Measurements from ENCODE around the gene KRTAP5-9.
A peak's percentile ranks its signal among the peaks of the same experiment; 100 is the strongest.
"Not testable (repeated sequence)": the region's sequence is repeated elsewhere in the genome, so short reads cannot be mapped to it uniquely, and the experiment has no call there.

Gene KRTAP5-9

GRCh38 chr11:71563406-71563805 is 15.2 kb downstream of the KRTAP5-9 start:
- DNase-seq: peak; percentile 3

DNA sequence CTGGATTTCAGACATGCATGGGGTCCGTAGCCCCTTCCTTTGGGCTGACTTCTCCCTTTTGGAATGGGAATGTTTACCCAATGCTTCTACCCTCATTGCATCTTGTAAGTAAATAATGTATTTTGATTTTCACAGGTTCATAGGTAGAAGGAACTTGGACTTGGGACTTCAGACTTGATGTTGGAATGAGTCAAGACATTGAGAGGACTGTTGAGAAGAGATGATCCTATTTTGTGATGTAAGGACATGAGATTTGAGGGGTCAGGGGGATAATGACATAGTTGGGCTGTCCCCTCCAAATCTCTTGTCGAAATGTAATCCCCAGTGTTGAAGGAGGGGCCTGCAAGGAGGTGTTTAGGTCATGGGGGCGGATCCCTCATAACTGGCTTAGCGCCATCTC is 16.2 kb downstream of the KRTAP5-9 start:
- DNase-seq: no peak

- DNase-seq: no peak
Observed at GRCh38 chr11:71565263-71565662, 17.0 kb downstream of the KRTAP5-9 start, which contains the start of gene KRTAP5-10. KRTAP5-10 (plus strand) TSS chr11:71565563; CDS start chr11:71565588, 25 bp downstream.

DNA sequence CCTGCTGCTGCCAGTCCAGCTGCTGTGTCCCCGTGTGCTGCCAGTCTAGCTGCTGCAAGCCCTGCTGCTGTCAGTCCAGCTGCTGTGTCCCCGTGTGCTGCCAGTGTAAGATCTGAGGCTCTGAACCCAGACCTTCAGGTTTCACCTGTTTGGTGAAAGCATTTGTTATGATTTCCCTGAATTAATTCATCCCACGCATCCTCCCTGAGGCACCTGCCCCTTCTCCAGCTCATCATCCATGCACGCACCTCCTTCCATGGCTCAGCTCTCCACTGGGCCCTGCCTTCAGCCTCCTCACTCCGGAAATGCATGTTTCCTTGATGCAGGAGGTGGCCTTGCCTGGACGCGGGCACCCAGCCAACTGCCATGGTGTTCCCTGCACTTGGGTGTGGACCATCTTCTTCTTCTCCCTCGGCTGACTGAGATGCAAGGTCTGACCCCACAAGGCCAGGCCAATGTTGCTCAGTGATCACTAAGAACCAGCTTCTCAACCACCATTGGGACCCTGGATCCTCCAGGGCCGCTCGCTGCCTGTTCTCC is 17.9 kb downstream of the KRTAP5-9 start:
- DNase-seq: no peak

- DNase-seq: not testable (repeated sequence)
Observed at GRCh38 chr11:71566626-71567599, 18.7 kb downstream of the KRTAP5-9 start.

DNA sequence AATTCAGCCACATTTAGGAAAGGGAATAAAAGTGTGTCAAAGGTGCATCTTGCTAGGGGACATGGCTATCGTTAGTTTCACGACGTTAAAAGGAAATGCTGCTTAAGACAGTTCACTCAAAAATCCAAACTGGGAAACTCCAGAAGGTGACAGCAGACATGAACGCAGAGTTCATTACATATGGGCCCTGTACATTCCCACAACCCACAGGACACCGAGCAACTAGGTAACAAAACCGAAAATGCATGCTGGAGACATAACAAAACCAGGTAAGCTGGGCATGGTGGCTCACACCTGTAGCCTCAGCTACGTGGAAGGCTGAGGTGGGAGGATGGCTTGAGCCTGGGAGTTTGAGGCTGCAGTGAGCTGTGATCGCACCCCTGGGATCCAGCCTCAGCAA is 19.4 kb downstream of the KRTAP5-9 start:
- DNase-seq: not testable (repeated sequence)

DNA sequence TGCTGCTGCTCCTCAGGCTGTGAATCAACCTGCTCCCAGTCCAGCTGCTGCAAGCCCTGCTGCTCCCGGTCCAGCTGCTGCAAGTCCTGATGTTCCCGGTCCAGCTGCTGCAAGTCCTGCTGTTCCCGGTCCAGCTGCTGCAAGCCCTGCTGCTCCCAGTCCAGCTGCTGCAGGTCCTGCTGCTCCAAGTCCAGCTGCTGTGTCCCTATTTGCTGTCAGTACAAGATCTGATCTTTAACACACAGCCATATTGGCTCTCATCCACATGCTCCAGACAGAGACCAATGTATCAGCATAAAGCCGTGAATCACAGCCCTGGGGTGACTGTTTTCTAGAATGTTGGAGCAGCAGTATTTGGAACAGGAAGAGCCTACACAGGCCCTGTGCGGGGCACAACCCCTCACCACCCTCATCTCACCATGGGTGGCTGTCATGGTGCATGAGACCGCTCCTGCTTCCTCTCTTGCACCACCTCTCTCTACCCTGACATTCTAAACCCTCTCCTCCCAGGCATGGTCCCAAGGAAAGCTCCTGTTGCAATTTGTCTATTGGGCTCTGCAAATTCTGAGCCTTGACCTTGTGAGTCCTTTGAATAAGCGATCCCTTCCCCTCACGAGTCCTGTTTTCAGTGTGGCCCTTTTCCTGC is 20.6 kb downstream of the KRTAP5-9 start:
- no peak for DNase-seq

DNA sequence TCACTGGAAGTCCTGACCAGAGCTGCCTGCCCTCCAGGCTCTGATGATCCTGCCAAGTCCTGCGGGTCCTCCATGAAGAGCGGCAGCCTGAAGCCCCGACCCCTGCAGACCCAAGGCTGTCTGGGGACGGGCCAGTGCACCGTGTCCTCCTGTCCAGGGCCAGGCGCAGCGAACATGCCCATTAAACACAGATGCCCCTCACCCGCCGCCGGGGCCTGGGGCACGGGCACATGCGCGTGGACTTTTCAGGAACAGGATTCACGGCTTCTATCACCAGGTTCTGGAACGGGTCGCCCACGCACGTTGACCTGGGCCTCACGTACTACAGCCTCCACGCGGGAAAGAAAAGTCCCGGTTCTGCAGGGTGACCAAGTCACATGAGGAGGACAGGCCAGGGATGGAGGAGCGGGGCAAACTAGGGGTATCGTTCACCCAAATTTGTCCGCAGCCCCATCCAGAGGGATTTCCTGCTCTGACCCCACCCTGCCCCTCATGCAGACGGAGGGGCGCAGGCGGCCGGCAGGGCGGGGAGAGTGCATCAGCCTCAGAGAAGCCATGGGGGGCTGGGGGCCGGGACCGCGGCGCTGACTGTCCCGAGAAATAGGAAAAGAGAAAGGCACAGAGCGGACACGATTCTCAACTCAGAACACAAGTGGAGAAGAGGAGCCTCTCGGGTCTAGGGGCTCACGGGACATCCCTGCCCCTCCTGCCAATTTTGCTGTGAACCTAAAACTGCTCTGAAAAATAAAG is 23.1 kb downstream of the KRTAP5-9 start:
- DNase-seq: not testable (repeated sequence)

DNA sequence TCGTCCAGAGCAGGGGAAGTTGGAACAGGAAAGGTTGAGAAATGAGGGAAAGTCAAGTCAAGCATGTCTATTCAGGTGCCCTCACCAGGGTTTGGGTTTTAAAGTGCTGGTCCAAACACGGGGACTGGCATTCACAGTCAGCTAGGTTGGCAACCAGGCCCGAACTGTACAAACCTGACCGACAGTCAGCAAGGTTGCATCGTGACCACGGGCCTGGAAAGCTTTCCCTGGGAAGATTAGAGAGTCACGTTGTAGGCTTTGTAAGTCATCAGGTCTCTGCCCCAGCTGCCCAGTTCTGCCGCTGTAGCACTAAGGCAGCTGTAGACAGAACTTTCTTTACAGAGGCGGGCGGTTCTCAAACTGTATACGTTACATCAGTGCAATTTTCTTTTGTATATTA is 24.6 kb downstream of the KRTAP5-9 start:
- no peak for DNase-seq

- no peak for DNase-seq
Observed at GRCh38 chr11:71574418-71574817, 26.2 kb downstream of the KRTAP5-9 start.

- DNase-seq: no peak
Observed at GRCh38 chr11:71575723-71576424, 27.7 kb downstream of the KRTAP5-9 start.

GRCh38 chr11:71576688-71577465 is 28.7 kb downstream of the KRTAP5-9 start:
- not testable (repeated sequence) for DNase-seq

DNA sequence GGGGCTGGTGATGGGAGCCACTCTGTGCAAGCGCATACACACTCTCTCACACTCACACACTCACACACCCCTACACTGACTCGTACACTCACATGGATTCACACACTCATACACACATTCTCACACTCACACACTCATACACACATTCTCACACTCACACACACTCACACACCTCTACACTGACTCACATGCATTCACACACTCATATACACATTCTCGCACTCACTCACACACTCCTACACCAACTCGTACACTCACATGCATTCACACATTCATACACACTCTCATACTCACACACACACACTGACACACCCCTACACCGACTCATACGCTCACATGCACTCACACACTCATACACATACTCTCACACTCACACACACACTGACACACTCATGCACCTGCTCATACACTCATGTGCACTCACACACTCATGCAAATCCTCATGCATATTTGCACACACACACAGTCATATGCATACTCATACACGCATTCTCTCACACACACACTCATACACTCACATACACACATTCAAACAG is 29.3 kb downstream of the KRTAP5-9 start:
- no peak for DNase-seq

DNA sequence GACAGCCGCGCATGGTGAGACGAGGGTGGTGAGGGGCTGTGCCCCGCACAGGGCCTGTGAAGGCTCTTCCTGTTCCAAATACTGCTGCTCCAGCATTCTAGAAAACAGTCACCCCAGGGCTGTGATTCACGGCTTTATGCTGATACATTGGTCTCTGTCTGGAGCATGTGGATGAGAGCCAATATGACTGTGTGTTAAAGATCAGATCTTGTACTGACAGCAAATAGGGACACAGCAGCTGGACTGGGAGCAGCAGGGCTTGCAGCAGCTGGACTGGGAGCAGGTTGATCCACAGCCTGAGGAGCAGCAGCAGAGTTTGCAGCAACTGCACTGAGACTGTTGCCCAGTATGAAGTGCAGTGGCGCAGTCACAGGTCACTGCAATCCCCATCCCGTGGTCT is 31.3 kb downstream of the KRTAP5-9 start:
- not testable (repeated sequence) for DNase-seq

DNA sequence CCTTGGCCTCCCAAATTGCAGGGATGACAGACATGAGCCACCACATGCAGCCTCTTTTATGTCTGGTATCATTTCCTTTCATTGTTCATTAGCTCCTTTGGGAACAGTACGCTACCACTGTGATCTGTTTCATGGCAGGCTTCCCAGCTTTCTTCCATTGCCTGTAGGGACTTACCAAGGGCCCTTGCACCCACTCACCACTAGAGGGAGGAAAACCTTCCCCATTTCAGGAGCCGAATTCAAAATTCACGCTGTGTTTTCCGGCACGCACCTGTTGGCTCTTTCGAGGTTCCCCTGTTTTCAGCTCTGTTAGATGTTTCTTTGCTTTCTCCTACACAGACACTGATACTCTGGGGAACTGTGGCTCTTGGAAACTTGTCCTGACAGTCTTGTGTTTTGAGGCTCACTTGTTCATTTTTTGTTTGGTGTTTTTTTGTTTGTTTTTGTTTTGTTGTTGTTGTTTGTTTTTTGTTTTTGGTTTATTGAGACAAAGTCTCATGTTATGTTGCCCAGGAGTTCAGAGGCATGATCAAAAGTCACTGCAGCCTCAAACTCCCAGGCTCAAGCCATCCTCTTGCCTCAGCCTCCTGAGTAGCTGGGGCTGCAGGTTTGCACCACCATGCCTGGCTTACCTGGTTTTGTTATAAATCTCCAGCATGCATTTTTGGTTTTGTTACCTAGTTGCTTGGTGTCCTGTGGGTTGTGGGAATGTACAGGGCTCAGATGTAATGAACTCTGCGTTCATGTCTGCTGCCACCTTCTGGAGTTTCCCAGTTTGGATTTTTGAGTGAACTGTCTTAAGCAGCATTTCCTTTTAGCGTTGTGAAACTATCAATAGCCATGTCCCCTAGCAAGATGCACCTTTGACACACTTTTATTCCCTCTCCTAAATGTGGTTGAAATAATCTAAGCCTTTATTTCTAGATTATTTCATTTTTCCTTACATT is 32.1 kb downstream of the KRTAP5-9 start:
- peak; percentile 20 for DNase-seq

- no peak for DNase-seq
Observed at GRCh38 chr11:71581826-71582225, 33.6 kb downstream of the KRTAP5-9 start.

- DNase-seq: no peak
Observed at GRCh38 chr11:71582309-71582895, 34.2 kb downstream of the KRTAP5-9 start, which contains the start of gene KRTAP5-11. KRTAP5-11 (minus strand) TSS chr11:71582875; CDS start chr11:71582837, 38 bp downstream.

GRCh38 chr11:71582969-71583368 is 34.7 kb downstream of the KRTAP5-9 start:
- not testable (repeated sequence) for DNase-seq

- not testable (repeated sequence) for DNase-seq
Observed at GRCh38 chr11:71585673-71586072, 37.5 kb downstream of the KRTAP5-9 start.
